RKO (cell line): Measurements from ENCODE around the gene MPIG6B.

ENCODE experiments used
- DNase-seq: peaks from one replicate; pipeline ENCODE4 v3.0.0-alpha.2; 2016; ENCODE audit warnings: low spot score

MPIG6B gene

GRCh38 chr6:31768363-31769257, 45.4 kb downstream of the MPIG6B start:
- no peak for DNase-seq

- DNase-seq, result peak; percentile 66
Measured at GRCh38 chr6:31769684-31770371, 46.7 kb downstream of the MPIG6B start.

GRCh38 chr6:31770860-31771259, 47.7 kb downstream of the MPIG6B start:
- no peak for DNase-seq

- peak; percentile 46 for DNase-seq
Measured at GRCh38 chr6:31771992-31772358, 48.8 kb downstream of the MPIG6B start.

GRCh38 chr6:31775184-31775583, 52.0 kb downstream of the MPIG6B start:
- no peak for DNase-seq

GRCh38 chr6:31775633-31776484, 52.7 kb downstream of the MPIG6B start:
- DNase-seq, result no peak
